Measurements from ENCODE around the gene RTN4R.

RTN4R gene

DNA sequence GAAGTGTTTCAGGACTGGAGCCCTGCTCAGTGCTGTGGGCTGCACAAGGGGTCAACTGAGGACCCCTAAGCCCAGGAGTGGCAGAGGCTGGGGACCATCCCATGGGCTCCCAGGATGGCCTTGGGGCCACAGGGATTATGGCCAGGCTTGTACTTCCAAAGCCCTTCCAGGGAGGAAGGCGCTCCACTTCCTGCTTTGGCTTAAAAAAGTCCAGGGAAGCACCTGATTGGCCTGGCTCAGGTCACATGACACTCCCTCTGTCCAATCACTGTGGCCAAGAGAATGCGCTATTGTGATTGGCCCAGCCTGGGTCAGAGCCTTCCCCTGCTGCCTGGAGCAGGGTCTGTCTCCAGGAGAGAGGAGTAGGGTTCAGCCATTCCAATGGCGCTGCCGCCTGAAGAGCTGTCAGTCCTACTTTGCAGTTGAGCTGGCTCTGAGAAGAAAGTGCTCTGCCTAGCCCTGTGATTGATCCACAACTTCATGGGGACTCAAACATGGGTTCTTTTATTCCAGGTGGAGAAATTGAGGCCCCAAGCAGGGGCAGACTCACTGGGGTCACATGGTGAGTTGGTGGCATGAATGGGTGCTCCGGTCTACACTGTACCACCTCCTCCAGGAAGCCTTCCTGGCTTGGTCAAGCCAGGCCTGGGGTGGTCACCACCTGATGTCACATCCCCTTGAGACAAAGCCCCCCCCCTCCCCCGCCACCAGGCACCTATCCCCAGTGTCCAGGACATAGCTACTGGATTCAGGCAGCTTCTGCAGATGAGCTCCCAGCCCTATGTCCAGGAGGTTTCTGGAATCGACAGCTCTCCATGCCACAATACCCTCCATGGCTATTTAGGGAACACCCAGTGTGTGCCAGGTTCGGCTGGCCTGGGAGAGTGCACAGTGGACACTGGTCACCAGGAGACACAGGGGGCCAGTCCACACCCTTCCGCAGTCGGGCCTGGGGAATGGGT, 48.2 kb downstream of the RTN4R start:
- WGBS, 2 experiments: 96% methylated on average over 10 of the region's 10 CpGs
- Histone ChIP-seq H3K27me3 (ENCODE audit: control insufficient read depth, insufficient read depth, low read length, poor library complexity, severe bottlenecking) (no peaks in the 10 kb centered on the region), H3K27ac (ENCODE audit: insufficient read depth, low read depth, low read length, poor library complexity, severe bottlenecking) (no peak overlapping the region), H3K9me3 (ENCODE audit: control insufficient read depth, low read length) (no peaks in the 10 kb centered on the region), H3K4me3 (ENCODE audit: insufficient read depth, low read depth, low read length) (no peak overlapping the region), H3K36me3 (ENCODE audit: control insufficient read depth, insufficient read depth, low read length) (no peaks in the 10 kb centered on the region), H3K4me1 (ENCODE audit: control insufficient read depth, insufficient read depth, low read length) (peaks cover 4% of the 10 kb centered on the region)

DNA sequence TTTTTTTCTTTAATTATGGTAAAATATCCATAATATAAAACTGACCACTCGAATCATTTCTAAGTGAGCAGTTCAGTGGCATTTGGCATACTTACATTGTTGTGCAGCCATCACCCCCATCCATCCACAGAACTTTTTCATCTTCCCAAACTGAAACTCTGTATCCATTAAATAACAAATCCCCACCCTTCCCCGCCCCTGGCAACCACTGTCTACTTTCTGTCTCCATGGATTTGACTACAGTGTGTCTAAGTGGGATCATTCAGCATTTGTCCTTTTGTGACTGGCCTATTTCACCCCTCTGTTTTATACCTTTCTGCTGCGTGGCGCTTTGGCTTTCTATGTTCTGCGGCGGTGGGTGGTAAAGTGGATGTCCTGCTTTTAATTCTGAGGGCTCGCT, 49.1 kb downstream of the RTN4R start:
- Histone ChIP-seq H3K4me1 (ENCODE audit: control insufficient read depth, insufficient read depth, low read length) (peaks cover 4% of the 10 kb centered on the region), H3K36me3 (ENCODE audit: control insufficient read depth, insufficient read depth, low read length) (no peaks in the 10 kb centered on the region), H3K4me3 (ENCODE audit: insufficient read depth, low read depth, low read length) (no peak overlapping the region), H3K27ac (ENCODE audit: insufficient read depth, low read depth, low read length, poor library complexity, severe bottlenecking) (no peak overlapping the region), H3K9me3 (ENCODE audit: control insufficient read depth, low read length) (no peaks in the 10 kb centered on the region), H3K27me3 (ENCODE audit: control insufficient read depth, insufficient read depth, low read length, poor library complexity, severe bottlenecking) (no peaks in the 10 kb centered on the region)
- WGBS, 2 experiments: 92 to 97% methylated on average over 7 of the region's 7 CpGs

DNA sequence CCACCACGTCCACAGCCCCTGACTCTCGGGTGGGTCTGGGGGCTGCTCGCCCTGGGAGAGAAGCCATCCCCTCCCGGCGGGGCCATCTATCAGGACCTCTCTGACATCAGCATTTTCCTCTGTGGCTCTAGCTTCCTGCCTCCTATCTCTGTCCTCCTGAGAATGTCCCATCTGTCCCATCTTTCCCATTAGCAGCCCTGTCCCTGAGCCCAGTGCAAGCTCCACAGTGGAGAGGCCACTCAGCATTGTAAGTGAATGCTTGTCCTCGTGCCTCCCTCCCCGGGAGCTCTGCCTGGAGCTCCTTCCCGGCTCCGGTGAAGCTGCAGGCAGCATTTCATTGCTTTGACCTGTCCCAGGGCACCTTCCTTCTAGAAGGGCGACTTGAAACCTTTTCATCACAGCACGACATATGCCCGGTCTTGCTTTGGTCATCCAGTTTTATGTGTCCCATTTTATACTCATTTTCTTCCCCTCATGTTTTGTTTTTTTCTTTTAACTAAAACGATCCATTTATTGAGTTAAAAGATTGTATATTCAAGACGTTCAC, 49.7 kb downstream of the RTN4R start:
- H3K9me3 ChIP-seq (ENCODE audit: control insufficient read depth, low read length): no peaks in the 10 kb centered on the region
- WGBS, 2 experiments: 84 to 85% methylated on average over 12 to 14 of the region's 14 CpGs
- H3K27ac ChIP-seq (ENCODE audit: insufficient read depth, low read depth, low read length, poor library complexity, severe bottlenecking): no peak overlapping the region
- no peaks in the 10 kb centered on the region for H3K36me3 ChIP-seq (ENCODE audit: control insufficient read depth, insufficient read depth, low read length)
- H3K4me3 ChIP-seq (ENCODE audit: insufficient read depth, low read depth, low read length): no peak overlapping the region
- H3K4me1 ChIP-seq (ENCODE audit: control insufficient read depth, insufficient read depth, low read length): peaks cover 4% of the 10 kb centered on the region
- no peaks in the 10 kb centered on the region for H3K27me3 ChIP-seq (ENCODE audit: control insufficient read depth, insufficient read depth, low read length, poor library complexity, severe bottlenecking)

DNA sequence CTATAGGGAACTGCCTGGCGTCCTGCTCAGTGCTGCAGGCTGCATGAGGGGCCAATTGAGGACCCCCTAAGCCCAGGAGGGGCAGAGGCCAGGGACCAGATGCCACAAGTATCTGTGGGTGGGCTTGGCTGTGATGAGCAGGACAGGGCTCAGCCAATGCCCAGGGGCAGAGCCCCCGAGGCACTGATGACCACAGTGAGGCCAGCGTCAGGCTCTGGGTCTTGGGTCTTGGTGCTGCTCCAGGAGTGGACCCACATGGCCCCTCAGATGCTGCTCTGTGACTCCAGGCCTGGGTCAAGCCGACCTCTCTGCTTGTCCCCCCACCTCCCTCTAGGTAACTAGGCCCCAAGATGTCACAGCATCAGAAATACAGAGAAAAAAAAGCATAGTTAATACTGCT, 50.6 kb downstream of the RTN4R start:
- H3K4me3 ChIP-seq (ENCODE audit: insufficient read depth, low read depth, low read length): no peak overlapping the region
- no peak overlapping the region for H3K27ac ChIP-seq (ENCODE audit: insufficient read depth, low read depth, low read length, poor library complexity, severe bottlenecking)
- no peaks in the 10 kb centered on the region for H3K9me3 ChIP-seq (ENCODE audit: control insufficient read depth, low read length)
- no peaks in the 10 kb centered on the region for H3K27me3 ChIP-seq (ENCODE audit: control insufficient read depth, insufficient read depth, low read length, poor library complexity, severe bottlenecking)
- 83 to 92% methylated on average over 4 of the region's 4 CpGs for WGBS, 2 experiments
- H3K36me3 ChIP-seq (ENCODE audit: control insufficient read depth, insufficient read depth, low read length): no peaks in the 10 kb centered on the region
- H3K4me1 ChIP-seq (ENCODE audit: control insufficient read depth, insufficient read depth, low read length): peaks cover 4% of the 10 kb centered on the region

DNA sequence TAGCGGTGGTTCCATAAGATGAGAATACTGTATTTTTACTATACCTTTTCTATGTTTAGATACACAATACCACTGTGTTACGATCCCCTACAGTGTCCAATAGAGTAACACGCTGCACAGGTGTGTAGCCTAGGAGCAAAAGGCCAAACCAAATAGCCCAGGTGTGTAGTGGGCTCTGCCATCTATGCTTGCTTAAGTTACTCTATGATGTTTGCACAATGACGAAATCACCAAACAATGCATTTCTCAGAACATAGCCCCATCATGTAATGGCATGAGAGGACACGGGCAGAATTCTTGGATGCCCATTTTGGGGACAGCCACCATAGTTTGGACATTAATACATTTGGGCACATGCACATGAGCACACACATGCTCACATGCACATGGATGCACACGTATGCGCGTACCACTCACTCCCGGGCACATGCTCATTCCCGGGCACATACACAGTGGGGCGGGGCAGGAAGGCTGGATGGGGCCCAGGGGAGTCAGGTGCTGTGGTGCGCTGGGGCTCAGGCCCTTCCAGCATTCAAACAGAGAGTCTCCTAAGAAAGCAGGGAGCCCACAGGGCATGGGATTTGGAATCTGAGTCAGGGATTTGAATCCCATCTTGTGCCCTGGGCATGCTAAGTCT, 51.1 kb downstream of the RTN4R start:
- peaks cover 4% of the 10 kb centered on the region for H3K4me1 ChIP-seq (ENCODE audit: control insufficient read depth, insufficient read depth, low read length)
- WGBS, 2 experiments: 95 to 97% methylated on average over 12 of the region's 12 CpGs
- H3K27ac ChIP-seq (ENCODE audit: insufficient read depth, low read depth, low read length, poor library complexity, severe bottlenecking): no peak overlapping the region
- no peaks in the 10 kb centered on the region for H3K27me3 ChIP-seq (ENCODE audit: control insufficient read depth, insufficient read depth, low read length, poor library complexity, severe bottlenecking)
- H3K9me3 ChIP-seq (ENCODE audit: control insufficient read depth, low read length): no peaks in the 10 kb centered on the region
- no peak overlapping the region for H3K4me3 ChIP-seq (ENCODE audit: insufficient read depth, low read depth, low read length)
- H3K36me3 ChIP-seq (ENCODE audit: control insufficient read depth, insufficient read depth, low read length): no peaks in the 10 kb centered on the region

DNA sequence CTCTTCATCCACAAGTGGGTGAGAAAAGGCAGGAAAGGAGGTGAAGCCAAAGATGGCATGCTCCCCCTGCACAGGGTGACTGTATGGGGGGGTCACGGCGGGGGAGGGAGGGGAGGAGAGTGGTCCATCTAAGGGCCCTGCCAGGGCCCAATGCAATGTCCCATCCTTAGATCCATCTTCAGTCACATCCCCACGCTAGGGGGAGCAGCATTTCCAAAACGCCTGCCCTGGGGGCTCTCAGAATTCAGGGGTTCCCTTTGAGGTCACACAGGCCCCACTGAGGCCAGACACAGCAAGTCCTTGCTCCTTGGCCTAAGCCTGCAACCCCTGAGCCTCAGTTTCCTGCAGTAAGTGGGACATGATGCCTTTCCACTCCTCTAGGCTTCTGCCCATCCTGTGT, 52.4 kb downstream of the RTN4R start:
- no peaks in the 10 kb centered on the region for H3K9me3 ChIP-seq (ENCODE audit: control insufficient read depth, low read length)
- 82 to 86% methylated on average over 4 of the region's 4 CpGs for WGBS, 2 experiments

DNA sequence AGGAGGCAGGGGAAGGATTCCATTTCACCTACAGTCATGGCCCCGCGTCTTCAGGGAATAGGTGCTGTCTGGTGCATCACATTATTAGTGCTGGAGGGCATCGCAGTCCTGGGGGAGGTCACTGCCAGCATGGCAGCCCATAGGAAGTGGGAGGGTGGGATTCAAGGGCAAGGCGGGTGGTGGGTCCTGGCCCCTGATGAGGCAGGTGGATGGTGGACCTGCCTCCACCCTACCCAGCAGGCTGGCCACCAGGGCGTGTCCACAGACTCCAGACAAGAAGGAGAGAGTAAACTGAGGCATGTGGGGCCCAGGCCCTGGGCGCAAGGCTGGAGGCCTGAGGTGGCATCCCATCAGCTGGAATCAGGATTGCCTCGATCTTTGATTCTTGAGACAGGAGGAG, 53.3 kb downstream of the RTN4R start:
- Histone ChIP-seq H3K27ac (ENCODE audit: insufficient read depth, low read depth, low read length, poor library complexity, severe bottlenecking) (no peak overlapping the region), H3K9me3 (ENCODE audit: control insufficient read depth, low read length) (no peaks in the 10 kb centered on the region), H3K36me3 (ENCODE audit: control insufficient read depth, insufficient read depth, low read length) (no peaks in the 10 kb centered on the region), H3K27me3 (ENCODE audit: control insufficient read depth, insufficient read depth, low read length, poor library complexity, severe bottlenecking) (no peaks in the 10 kb centered on the region), H3K4me1 (ENCODE audit: control insufficient read depth, insufficient read depth, low read length) (peaks cover 4% of the 10 kb centered on the region), H3K4me3 (ENCODE audit: insufficient read depth, low read depth, low read length) (no peak overlapping the region)
- 93% methylated on average over 7 of the region's 7 CpGs for WGBS, 2 experiments

More for the DNA sequence above, 52.4 kb downstream of the RTN4R start:
- Histone ChIP-seq H3K27me3 (ENCODE audit: control insufficient read depth, insufficient read depth, low read length, poor library complexity, severe bottlenecking) (no peaks in the 10 kb centered on the region), H3K36me3 (ENCODE audit: control insufficient read depth, insufficient read depth, low read length) (no peaks in the 10 kb centered on the region), H3K4me1 (ENCODE audit: control insufficient read depth, insufficient read depth, low read length) (peaks cover 4% of the 10 kb centered on the region), H3K27ac (ENCODE audit: insufficient read depth, low read depth, low read length, poor library complexity, severe bottlenecking) (no peak overlapping the region), H3K4me3 (ENCODE audit: insufficient read depth, low read depth, low read length) (no peak overlapping the region)

DNA sequence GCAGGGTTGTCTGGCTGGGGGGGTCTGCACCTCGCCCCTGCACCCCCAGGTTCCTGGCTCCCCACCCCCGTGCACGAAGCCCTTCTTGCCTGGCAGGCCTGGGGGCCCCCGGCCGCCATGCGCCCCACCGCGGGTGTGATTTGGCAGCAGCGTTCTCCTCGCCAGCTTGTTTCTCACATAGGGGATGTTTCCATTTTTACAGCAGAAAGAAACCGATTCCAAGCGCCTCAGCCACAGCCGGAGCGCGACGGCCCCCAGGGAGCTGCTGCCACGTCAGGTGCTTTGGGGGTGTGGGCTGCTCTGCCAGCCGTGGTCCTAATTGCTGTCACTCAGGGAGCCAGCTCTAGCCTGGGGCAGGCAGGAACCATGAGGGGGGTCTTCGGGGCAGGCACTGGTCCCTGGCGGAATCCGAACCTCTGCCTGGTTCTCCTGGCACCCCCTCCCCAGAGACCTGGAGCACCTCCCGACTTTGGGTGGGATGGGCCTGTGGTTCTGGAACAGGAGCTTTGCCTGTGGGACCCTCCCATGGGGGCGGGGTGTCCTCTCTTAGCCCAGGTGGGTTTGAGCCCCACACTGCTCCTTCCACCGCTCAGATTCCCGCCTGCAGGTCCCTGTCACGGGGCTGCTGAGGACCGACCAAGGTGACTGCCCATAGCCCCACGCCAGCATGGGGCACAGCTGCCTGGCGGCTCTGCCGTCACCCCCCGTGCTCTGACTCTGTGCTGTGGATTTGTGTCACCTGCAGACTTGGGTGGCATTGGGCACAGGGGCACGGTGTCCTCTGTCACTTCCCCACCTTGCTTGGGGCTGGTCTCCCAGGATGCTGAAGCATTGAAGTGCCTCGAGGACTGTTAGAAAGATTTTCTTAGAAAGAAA, 54.0 kb downstream of the RTN4R start:
- H3K27me3 ChIP-seq (ENCODE audit: control insufficient read depth, insufficient read depth, low read length, poor library complexity, severe bottlenecking): no peaks in the 10 kb centered on the region
- no peaks in the 10 kb centered on the region for H3K9me3 ChIP-seq (ENCODE audit: control insufficient read depth, low read length)
- H3K4me1 ChIP-seq (ENCODE audit: control insufficient read depth, insufficient read depth, low read length): peaks cover 4% of the 10 kb centered on the region
- H3K27ac ChIP-seq (ENCODE audit: insufficient read depth, low read depth, low read length, poor library complexity, severe bottlenecking): no peak overlapping the region
- no peaks in the 10 kb centered on the region for H3K36me3 ChIP-seq (ENCODE audit: control insufficient read depth, insufficient read depth, low read length)
- WGBS, 2 experiments: 90% methylated on average over 33 of the region's 33 CpGs
- H3K4me3 ChIP-seq (ENCODE audit: insufficient read depth, low read depth, low read length): no peak overlapping the region

DNA sequence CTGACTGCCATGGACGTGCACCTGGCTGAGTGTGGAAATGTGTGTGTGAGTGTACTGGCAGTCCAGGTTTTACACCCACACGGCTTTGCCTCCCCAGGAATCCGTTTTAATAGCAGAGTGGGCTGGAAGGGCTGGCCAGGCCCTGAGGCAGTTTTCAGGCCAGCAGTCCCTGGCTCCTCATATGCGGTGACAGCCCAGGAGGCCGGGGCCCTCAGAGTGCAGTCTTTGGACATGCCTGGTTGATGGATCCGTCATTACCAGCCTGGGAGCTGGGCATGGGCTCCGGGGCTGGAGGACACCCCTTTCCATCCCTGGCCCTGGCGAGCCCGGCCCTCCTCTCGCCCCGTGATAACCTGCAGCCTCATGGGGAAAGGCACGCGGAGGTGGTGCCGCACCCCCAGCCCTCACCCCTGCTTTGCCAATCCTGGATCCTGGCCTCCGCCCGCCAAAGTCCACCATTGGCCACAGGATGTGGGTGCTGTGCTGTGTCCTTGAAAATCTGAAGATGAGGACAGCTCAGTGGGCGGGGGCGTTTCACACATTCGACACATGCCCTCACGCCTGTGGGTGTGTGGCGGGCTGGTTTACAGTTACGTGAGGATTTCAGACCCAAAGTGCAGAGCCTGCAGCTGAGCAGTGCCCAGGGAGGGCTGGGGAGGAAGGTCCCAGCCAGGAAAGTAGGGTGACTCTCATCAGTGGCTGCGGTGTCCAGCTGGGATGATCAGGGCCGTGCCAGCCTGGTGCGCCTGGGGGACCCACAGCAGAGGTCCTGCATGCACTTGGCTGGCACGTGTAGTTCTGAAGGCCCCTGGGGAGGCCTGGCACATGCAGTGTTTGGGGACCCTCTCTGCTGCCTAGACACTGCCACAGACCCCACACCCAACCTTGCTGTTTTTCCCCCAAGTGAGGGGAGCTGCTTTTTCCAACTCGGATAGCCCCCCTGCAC, 55.1 kb downstream of the RTN4R start:
- Histone ChIP-seq H3K36me3 (ENCODE audit: control insufficient read depth, insufficient read depth, low read length) (no peaks in the 10 kb centered on the region), H3K4me1 (ENCODE audit: control insufficient read depth, insufficient read depth, low read length) (peaks cover 6% of the 10 kb centered on the region), H3K27me3 (ENCODE audit: control insufficient read depth, insufficient read depth, low read length, poor library complexity, severe bottlenecking) (no peaks in the 10 kb centered on the region), H3K4me3 (ENCODE audit: insufficient read depth, low read depth, low read length) (no peak overlapping the region), H3K27ac (ENCODE audit: insufficient read depth, low read depth, low read length, poor library complexity, severe bottlenecking) (no peak overlapping the region), H3K9me3 (ENCODE audit: control insufficient read depth, low read length) (no peaks in the 10 kb centered on the region)
- WGBS, 2 experiments: 92 to 94% methylated on average over 27 of the region's 27 CpGs
